HepG2 (cell line): ENCODE results near the gene CIROP. TPM values are rescaled to one million over a fixed set of nuclear protein-coding genes. Genes with fewer than 3 reads are reported as not detected.

Experiments
- ATAC-seq: fragments of 200-7000 bp; cut with Tn5 transposase; 3 replicates; pipeline ENCODE4 v1.9.1; 2020; ENCODE audit warnings: mild to moderate bottlenecking, moderate library complexity
- BruUV-seq: library from RNA; stranded (reverse); fragments of 400-500 nt; replicated peaks from 2 replicates; lab custom pipeline; 2021; lab: Mats Ljungman, UMichigan
- CTCF ChIA-PET: fragments of 300-600 bp; formaldehyde crosslinking; extraction: SDS; loops from one replicate; lab custom pipeline; 2021; ENCODE audit warnings: low total read pairs, inconsistent platforms, low intra/inter-chr PET ratio; lab: Yijun Ruan, JAX
- POLR2A ChIA-PET: fragments of 350-600 bp; sonication (Branson Sonifier 250); formaldehyde crosslinking; loops from one replicate; lab custom pipeline; 2020; ENCODE audit warnings: antibody characterized with exemption, inconsistent platforms; lab: Yijun Ruan, JAX
- DNase-seq: peaks from one replicate; pipeline ENCODE4 v3.0.0-alpha.2; 2015; ENCODE audit warnings: low spot score
- FAIRE-seq: peaks from 3 replicates; lab custom pipeline; 2011; peaks lifted over from hg19 to GRCh38; lab: Jason Lieb, UNC
- H2AFZ ChIP-seq: one replicate; pipeline ENCODE4 v1.6.1; 2011; ENCODE audit warnings: low read length, inconsistent platforms
- H3K27ac ChIP-seq: fragments of 300-600 bp; 3 replicates; pipeline ENCODE4 v1.8.0; 2011; ENCODE audit warnings: mixed run types, mild to moderate bottlenecking, mixed read lengths, low read length, inconsistent platforms; ENCODE audit not compliant: insufficient read depth; ENCODE audit errors: extremely low read length
- H3K27me3 ChIP-seq, 2 experiments: fragments of 200-600 bp in 1 of 2; 2 replicates in 1 of 2; 3 replicates in 1 of 2; pipeline versions ENCODE4 v1.6.0 to v1.8.0; 2011; ENCODE audit warnings: low read length in 2 of 2, mild to moderate bottlenecking in 2 of 2, moderate library complexity in 2 of 2, inconsistent platforms in 1 of 2; ENCODE audit not compliant: insufficient read depth in 2 of 2, control insufficient read depth in 1 of 2
- H3K36me3 ChIP-seq, 2 experiments: fragments of 200-600 bp in 1 of 2; replicated peaks in 1 of 2; 2 replicates in 1 of 2; 3 replicates in 1 of 2; pipeline versions ENCODE4 v1.5.1 to v1.8.0; 2011; ENCODE audit warnings: low read length in 2 of 2, inconsistent platforms in 1 of 2; ENCODE audit not compliant: insufficient read depth in 2 of 2, control insufficient read depth in 1 of 2
- H3K4me1 ChIP-seq: 2 replicates; pipeline ENCODE4 v1.5.1; 2012; ENCODE audit warnings: low read length, inconsistent platforms; ENCODE audit not compliant: insufficient read depth
- H3K4me2 ChIP-seq: 2 replicates; pipeline ENCODE4 v1.6.0; 2011; ENCODE audit warnings: low read depth, low read length, inconsistent platforms
- H3K4me3 ChIP-seq, 3 experiments: fragments of 200-600 bp in 1 of 3; sonication (generic), shearing (Covaris generic) in 1 of 3; replicated peaks in 1 of 3; 2 replicates each; pipeline ENCODE4 v1.5.1; 2011 to 2016; ENCODE audit warnings: low read length in 3 of 3, inconsistent platforms in 2 of 3, low read depth in 2 of 3, mild to moderate bottlenecking in 2 of 3, control low read depth in 1 of 3, mixed read lengths in 1 of 3; ENCODE audit not compliant: insufficient read depth in 1 of 3
- H3K79me2 ChIP-seq: one replicate; pipeline ENCODE4 v1.6.1; 2011; ENCODE audit warnings: low read length, inconsistent platforms; ENCODE audit not compliant: insufficient read depth
- H3K9ac ChIP-seq: 2 replicates; pipeline ENCODE4 v1.6.0; 2011; ENCODE audit warnings: mild to moderate bottlenecking, low read depth, low read length, inconsistent platforms; ENCODE audit not compliant: insufficient read depth
- H3K9me3 ChIP-seq: 2 replicates; pipeline ENCODE4 v1.5.1; 2012; ENCODE audit warnings: mild to moderate bottlenecking, low read length
- H4K20me1 ChIP-seq: 2 replicates; pipeline ENCODE4 v1.6.0; 2011; ENCODE audit warnings: inconsistent platforms, mild to moderate bottlenecking, low read length, moderate library complexity; ENCODE audit not compliant: insufficient read depth
- NFIB ChIP-seq: sonication (generic); formaldehyde crosslinking; IDR thresholded peaks from 2 replicates; pipeline ENCODE4 v1.9.0; 2021; ENCODE audit warnings: missing genetic modification reagents, mild to moderate bottlenecking, borderline replicate concordance
- PHF5A ChIP-seq: IDR thresholded peaks from one replicate; pipeline ENCODE4 v1.6.1; 2018; ENCODE audit warnings: low read depth, missing genetic modification reagents; ENCODE audit not compliant: unreplicated experiment
- PHF8 ChIP-seq: sonication (generic); formaldehyde crosslinking; IDR thresholded peaks from 2 replicates; pipeline ENCODE4 v1.5.0; 2020; ENCODE audit warnings: missing genetic modification reagents
- SMAD9 ChIP-seq: sonication (generic); formaldehyde crosslinking; IDR thresholded peaks from 2 replicates; pipeline ENCODE4 v1.5.1; 2020; ENCODE audit warnings: mild to moderate bottlenecking, missing genetic modification reagents
- TARDBP ChIP-seq: sonication (generic); formaldehyde crosslinking; IDR thresholded peaks from 2 replicates; pipeline ENCODE4 v1.8.0; 2022; ENCODE audit warnings: mild to moderate bottlenecking, missing genetic modification reagents
- ZNF296 ChIP-seq: sonication (generic); formaldehyde crosslinking; conservative IDR thresholded peaks from 2 replicates; pipeline ENCODE4 v1.5.0; 2020; ENCODE audit warnings: mild to moderate bottlenecking, missing genetic modification reagents
- ZNF354B ChIP-seq: sonication (generic); formaldehyde crosslinking; IDR thresholded peaks from 2 replicates; pipeline ENCODE4 v1.8.0; 2022; ENCODE audit warnings: mild to moderate bottlenecking, missing genetic modification reagents
- ZNF747 ChIP-seq: sonication (generic); formaldehyde crosslinking; IDR thresholded peaks from 2 replicates; pipeline ENCODE4 v1.8.1; 2023; ENCODE audit warnings: missing genetic modification reagents, mild to moderate bottlenecking, borderline replicate concordance
- ZSCAN12 ChIP-seq: sonication (generic); formaldehyde crosslinking; IDR thresholded peaks from 2 replicates; pipeline ENCODE4 v1.9.0; 2021; ENCODE audit warnings: mild to moderate bottlenecking, missing genetic modification reagents
- WGBS: methylation state at CpG from one replicate; pipeline ENCODE4 v1.1.6; 2017; ENCODE audit warnings: low lambda C conversion rate; 5-methylcytosine and 5-hydroxymethylcytosine counted together
- in situ Hi-C: cut with HindIII; loops from 2 replicates; pipeline ENCODE4 v1.10.0; 2017; ENCODE audit warnings: low pct_unique_long_range_greater_than_20kb; ENCODE audit not compliant: extremely low pct_ligation_motif_present
- intact Hi-C: fragments of 100-400 bp; cut with micrococcal nuclease; formaldehyde crosslinking; loops from one replicate; pipeline ENCODE4 v1.10.0; 2022; ENCODE audit not compliant: unreplicated experiment
- polyA plus RNA-seq, 8 experiments: library from polyadenylated mRNA; depleted of rRNA in 3 of 8; stranded (reverse) in 7 of 8; unstranded in 1 of 8; fragments of >200 nt; fragmentation: Illumina TruSeq in 4 of 8; extraction: Trizol in 4 of 8; gene quantifications; 2 replicates each; pipeline versions ENCODE4 v1.2.1 to v1.2.3, GENCODE V29; 2011 to 2016; ENCODE audit warnings: low read depth in 4 of 8, missing spikeins in 1 of 8, mixed read lengths in 1 of 8; ENCODE audit not compliant: insufficient read depth in 1 of 8
- total RNA-seq, 5 experiments: library from RNA; depleted of rRNA; stranded (reverse); fragments of >200 nt; fragmentation: Illumina TruSeq; extraction: Trizol; gene quantifications; 2 replicates each; pipeline ENCODE4 v1.2.3, GENCODE V29; 2016; ENCODE audit warnings: low read depth in 1 of 5
- TF ChIP-seq, protein P1 (sequence below): sonication (generic); formaldehyde crosslinking; IDR thresholded peaks from 2 replicates; pipeline ENCODE4 v1.4.0; 2020; ENCODE audit warnings: missing genetic modification reagents
- TF ChIP-seq, protein P2 (sequence below): sonication (generic); formaldehyde crosslinking; IDR thresholded peaks from 2 replicates; pipeline ENCODE4 v1.8.1; 2023; ENCODE audit warnings: mild to moderate bottlenecking, missing genetic modification reagents
- TF ChIP-seq, protein P3 (sequence below): sonication (generic); formaldehyde crosslinking; conservative IDR thresholded peaks from 2 replicates; pipeline ENCODE4 v1.4.0; 2020; ENCODE audit warnings: missing genetic modification reagents
- TF ChIP-seq, protein P4 (sequence below): sonication (generic); formaldehyde crosslinking; IDR thresholded peaks from 2 replicates; pipeline ENCODE4 v1.4.0; 2020; ENCODE audit warnings: missing genetic modification reagents, mild to moderate bottlenecking, borderline replicate concordance

Gene CIROP
- total and polyA plus RNA-seq, 2 of the 13 experiments (the other 11 are each of a cell fraction or from before 2014, with no cell fraction given): 0.07 TPM; not detected in 1

DNA sequence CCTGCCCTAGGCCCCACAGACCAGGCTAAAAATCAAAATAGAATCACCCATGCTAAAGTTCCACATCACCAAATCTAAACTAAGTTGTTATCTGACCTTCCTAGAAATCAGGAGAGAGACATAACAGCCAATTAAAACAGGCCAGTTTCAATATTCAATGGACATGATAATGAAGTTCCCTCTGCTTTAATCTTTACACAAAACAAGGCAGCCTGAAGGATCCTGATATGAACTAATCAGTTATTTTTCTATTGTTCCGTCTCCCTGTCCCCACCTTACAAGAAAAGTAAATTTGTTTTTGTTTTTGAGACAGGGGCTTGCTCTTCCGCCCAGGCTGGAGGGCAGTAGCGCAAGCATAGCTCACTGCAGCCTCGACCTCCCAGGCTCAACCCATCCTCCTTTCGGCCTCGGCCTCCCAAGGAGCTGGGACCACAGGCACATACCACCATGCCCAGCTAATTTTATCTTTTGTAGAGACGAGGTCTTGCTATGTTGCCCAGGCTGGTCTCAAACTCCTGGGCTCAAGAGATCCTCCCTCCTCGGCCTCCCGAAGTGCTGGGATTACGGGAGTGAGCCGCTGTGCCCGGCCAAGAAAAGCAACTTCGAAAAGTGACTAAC, 19.7 kb upstream of the CIROP start:
- POLR2A ChIA-PET: interaction anchor here (1.3 to 1.4 kb wide), 2 partner anchors 30 to 53 kb away, joined by 3 to 5 read pairs; partner anchors contain the start of genes ACIN1 and C14orf119
- 35% methylated on average over 13 of the region's 13 CpGs for WGBS
- Histone ChIP-seq H2AFZ (no peak overlapping the region), H3K27ac (no peak overlapping the region), H3K9me3 (no peaks in the 10 kb centered on the region), H3K4me3 (no peak overlapping the region), H3K36me3 (no peaks in the 10 kb centered on the region), H4K20me1 (no peaks in the 10 kb centered on the region), H3K9ac (no peak overlapping the region), H3K4me2 (no peak overlapping the region), H3K79me2 (no peaks in the 10 kb centered on the region), H3K4me1 (peaks cover 6% of the 10 kb centered on the region; the same call in 1 of the 2 replicates), H3K27me3 (peaks cover 46 to 93% of the 10 kb centered on the region in 2 experiments)
- in situ Hi-C loops: loop anchor here (5.0 kb wide), 1 partner anchor 63 kb away; no protein-coding TSS in a partner anchor
- intact Hi-C loops: loop anchor here (5.0 kb wide), 2 partner anchors 173 to 258 kb away; no protein-coding TSS in a partner anchor
- ATAC-seq (no peak), DNase-seq (no peak), FAIRE-seq (no peak)
- CTCF ChIA-PET: interaction anchor here (9.6 kb wide), 1 partner anchor 61 kb away, joined by 493 read pairs; the partner anchor contains the start of gene SLC7A8
- BruUV-seq: no TSS peak
- TF ChIP-seq ZNF296: no peak
- no peak for TF ChIP-seq PHF8 (CRISPR knock-in tag)
- TF ChIP-seq, protein P1, sequence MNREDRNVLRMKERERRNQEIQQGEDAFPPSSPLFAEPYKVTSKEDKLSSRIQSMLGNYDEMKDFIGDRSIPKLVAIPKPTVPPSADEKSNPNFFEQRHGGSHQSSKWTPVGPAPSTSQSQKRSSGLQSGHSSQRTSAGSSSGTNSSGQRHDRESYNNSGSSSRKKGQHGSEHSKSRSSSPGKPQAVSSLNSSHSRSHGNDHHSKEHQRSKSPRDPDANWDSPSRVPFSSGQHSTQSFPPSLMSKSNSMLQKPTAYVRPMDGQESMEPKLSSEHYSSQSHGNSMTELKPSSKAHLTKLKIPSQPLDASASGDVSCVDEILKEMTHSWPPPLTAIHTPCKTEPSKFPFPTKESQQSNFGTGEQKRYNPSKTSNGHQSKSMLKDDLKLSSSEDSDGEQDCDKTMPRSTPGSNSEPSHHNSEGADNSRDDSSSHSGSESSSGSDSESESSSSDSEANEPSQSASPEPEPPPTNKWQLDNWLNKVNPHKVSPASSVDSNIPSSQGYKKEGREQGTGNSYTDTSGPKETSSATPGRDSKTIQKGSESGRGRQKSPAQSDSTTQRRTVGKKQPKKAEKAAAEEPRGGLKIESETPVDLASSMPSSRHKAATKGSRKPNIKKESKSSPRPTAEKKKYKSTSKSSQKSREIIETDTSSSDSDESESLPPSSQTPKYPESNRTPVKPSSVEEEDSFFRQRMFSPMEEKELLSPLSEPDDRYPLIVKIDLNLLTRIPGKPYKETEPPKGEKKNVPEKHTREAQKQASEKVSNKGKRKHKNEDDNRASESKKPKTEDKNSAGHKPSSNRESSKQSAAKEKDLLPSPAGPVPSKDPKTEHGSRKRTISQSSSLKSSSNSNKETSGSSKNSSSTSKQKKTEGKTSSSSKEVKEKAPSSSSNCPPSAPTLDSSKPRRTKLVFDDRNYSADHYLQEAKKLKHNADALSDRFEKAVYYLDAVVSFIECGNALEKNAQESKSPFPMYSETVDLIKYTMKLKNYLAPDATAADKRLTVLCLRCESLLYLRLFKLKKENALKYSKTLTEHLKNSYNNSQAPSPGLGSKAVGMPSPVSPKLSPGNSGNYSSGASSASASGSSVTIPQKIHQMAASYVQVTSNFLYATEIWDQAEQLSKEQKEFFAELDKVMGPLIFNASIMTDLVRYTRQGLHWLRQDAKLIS (CRISPR knock-in tag): no peak
- no peak for TF ChIP-seq SMAD9 (CRISPR knock-in tag)
- no peak for TF ChIP-seq TARDBP (CRISPR knock-in tag)
- no peak for TF ChIP-seq ZNF354B
- TF ChIP-seq ZNF747 (CRISPR knock-in tag): no peak
- TF ChIP-seq, protein P2, sequence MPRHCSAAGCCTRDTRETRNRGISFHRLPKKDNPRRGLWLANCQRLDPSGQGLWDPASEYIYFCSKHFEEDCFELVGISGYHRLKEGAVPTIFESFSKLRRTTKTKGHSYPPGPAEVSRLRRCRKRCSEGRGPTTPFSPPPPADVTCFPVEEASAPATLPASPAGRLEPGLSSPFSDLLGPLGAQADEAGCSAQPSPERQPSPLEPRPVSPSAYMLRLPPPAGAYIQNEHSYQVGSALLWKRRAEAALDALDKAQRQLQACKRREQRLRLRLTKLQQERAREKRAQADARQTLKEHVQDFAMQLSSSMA: no peak
- TF ChIP-seq, protein P3, sequence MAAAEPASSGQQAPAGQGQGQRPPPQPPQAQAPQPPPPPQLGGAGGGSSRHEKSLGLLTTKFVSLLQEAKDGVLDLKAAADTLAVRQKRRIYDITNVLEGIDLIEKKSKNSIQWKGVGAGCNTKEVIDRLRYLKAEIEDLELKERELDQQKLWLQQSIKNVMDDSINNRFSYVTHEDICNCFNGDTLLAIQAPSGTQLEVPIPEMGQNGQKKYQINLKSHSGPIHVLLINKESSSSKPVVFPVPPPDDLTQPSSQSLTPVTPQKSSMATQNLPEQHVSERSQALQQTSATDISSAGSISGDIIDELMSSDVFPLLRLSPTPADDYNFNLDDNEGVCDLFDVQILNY (CRISPR knock-in tag): no peak
- no peak for TF ChIP-seq NFIB (CRISPR knock-in tag)
- TF ChIP-seq ZSCAN12 (CRISPR knock-in tag): no peak
- TF ChIP-seq, protein P4, sequence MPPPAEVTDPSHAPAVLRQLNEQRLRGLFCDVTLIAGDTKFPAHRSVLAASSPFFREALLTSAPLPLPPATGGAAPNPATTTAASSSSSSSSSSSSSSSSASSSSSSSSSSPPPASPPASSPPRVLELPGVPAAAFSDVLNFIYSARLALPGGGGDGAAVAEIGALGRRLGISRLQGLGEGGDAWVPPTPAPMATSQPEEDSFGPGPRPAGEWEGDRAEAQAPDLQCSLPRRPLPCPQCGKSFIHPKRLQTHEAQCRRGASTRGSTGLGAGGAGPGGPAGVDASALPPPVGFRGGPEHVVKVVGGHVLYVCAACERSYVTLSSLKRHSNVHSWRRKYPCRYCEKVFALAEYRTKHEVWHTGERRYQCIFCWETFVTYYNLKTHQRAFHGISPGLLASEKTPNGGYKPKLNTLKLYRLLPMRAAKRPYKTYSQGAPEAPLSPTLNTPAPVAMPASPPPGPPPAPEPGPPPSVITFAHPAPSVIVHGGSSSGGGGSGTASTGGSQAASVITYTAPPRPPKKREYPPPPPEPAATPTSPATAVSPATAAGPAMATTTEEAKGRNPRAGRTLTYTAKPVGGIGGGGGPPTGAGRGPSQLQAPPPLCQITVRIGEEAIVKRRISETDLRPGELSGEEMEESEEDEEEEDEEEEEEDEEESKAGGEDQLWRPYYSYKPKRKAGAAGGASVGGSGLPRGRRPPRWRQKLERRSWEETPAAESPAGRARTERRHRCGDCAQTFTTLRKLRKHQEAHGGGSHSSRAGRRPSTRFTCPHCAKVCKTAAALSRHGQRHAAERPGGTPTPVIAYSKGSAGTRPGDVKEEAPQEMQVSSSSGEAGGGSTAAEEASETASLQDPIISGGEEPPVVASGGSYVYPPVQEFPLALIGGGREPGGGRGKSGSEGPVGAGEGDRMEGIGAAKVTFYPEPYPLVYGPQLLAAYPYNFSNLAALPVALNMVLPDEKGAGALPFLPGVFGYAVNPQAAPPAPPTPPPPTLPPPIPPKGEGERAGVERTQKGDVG (CRISPR knock-in tag): no peak
- no peak for TF ChIP-seq PHF5A
